ENCODE results near the gene SSBP2.
"Not testable (repeated sequence)": the region's sequence is repeated elsewhere in the genome, so short reads cannot be mapped to it uniquely, and the experiment has no call there.

SSBP2 gene

DNA sequence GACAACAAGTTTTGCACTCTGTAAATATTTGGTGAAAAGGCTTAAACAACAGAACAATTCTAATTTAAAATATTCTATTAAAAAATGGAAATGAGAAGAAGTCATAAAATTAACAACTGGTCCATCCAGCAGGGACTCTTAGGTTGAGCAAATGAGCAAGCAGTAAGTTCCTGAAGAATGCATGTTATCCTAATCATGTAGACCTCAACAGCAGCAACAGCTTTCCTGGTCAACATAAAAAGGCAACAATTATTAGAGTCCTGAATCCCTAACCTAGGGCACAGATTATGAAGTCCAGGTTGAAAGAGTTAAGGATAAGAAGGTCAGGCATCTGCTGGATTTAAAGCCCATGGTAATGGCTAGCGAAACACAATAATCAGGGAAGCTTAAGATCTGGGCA lies 120.9 kb downstream of the SSBP2 start:
- Histone ChIP-seq H3K9me3 (ENCODE audit: insufficient read depth, low read depth, low read length) (no peaks in the 10 kb centered on the region), H3K4me3 (ENCODE audit: low read length) (no peak overlapping the region), H3K27ac (ENCODE audit: low read length) (no peak overlapping the region), H3K36me3 (ENCODE audit: insufficient read depth, low read depth, low read length) (no peaks in the 10 kb centered on the region), H3K4me1 (ENCODE audit: insufficient read depth, low read length) (no peaks in the 10 kb centered on the region), H3K9ac (ENCODE audit: low read depth, low read length) (no peak overlapping the region), H3K27me3 (ENCODE audit: insufficient read depth, low read length) (no peaks in the 10 kb centered on the region)

DNA sequence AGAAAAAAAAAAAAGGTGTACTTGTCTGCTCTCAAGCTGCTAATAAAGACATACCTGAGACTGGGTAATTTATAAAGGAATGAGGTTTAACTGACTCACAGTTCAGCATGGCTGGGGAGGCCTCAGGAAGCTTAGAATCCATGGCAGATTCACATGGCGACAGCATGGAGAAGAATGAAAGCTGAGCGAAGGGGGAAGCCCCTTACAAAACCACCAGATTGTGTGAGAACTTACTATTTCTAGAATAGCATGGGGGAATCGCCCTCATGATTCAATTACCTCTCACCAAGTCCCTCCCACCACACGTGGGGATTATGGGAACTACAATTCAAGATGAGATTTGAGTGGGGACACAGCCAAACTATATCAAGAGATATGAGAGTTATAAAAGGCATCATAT lies 122.8 kb downstream of the SSBP2 start:
- not testable (repeated sequence) for H3K27me3 ChIP-seq (ENCODE audit: insufficient read depth, low read length); H3K9me3 ChIP-seq (ENCODE audit: insufficient read depth, low read depth, low read length); H3K36me3 ChIP-seq (ENCODE audit: insufficient read depth, low read depth, low read length); H3K4me3 ChIP-seq (ENCODE audit: low read length); H3K27ac ChIP-seq (ENCODE audit: low read length); H3K9ac ChIP-seq (ENCODE audit: low read depth, low read length); H3K4me1 ChIP-seq (ENCODE audit: insufficient read depth, low read length)

DNA sequence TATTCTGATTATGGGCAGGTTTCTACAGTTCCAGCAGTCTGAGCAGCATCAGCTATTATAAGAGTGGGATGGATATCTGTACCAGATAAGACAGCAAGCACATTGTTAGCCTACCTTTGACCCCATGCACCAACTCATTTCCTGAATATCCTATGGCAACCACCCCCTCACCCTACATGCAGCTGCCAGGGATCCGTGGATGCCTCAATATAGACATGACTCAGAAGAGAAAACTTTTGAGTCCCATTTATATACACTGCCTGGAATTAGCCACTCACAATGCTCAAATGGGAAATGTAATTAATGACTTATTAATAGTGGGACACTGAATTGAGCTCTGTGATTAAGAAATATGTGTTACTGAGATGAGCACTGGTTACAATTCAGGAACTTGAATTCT lies 124.4 kb downstream of the SSBP2 start:
- Histone ChIP-seq H3K27me3 (ENCODE audit: insufficient read depth, low read length) (no peaks in the 10 kb centered on the region), H3K9me3 (ENCODE audit: insufficient read depth, low read depth, low read length) (no peaks in the 10 kb centered on the region; the same call in 1 of the 2 replicates), H3K4me1 (ENCODE audit: insufficient read depth, low read length) (no peaks in the 10 kb centered on the region), H3K36me3 (ENCODE audit: insufficient read depth, low read depth, low read length) (no peaks in the 10 kb centered on the region), H3K4me3 (ENCODE audit: low read length) (no peak overlapping the region), H3K9ac (ENCODE audit: low read depth, low read length) (no peak overlapping the region), H3K27ac (ENCODE audit: low read length) (no peak overlapping the region)

DNA sequence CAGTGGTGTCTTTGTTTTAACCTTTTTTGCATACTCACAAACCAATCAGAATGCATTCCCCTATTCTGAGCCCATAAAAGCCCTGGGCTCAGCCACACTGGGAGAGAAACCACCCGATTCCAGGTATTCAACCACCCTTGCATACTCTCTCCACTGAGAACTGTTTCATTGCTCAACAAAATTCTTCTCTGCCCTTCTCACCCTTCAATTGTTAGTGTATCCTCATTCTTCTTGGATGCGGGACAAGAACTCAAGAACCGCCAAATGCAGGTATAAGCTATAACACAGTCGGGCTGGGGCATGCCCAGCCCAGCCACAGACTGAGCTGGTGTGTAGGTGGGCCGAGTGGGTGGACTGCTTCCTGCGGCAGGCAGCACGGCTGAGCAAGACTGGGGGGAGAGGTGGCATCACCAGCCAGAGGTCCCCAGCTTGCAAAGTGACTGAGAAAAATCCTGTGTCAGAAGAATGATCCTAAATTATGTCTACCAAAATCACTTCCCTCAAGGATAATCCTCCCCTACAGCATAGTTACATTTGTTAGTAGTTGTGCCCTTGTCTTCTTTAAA lies 141.0 kb downstream of the SSBP2 start:
- H3K4me1 ChIP-seq (ENCODE audit: insufficient read depth, low read length): peaks cover 11% of the 10 kb centered on the region; the same call in 1 of the 2 replicates
- H3K36me3 ChIP-seq (ENCODE audit: insufficient read depth, low read depth, low read length): peaks cover 8% of the 10 kb centered on the region
- no peak overlapping the region for H3K9ac ChIP-seq (ENCODE audit: low read depth, low read length)
- H3K9me3 ChIP-seq (ENCODE audit: insufficient read depth, low read depth, low read length): peaks cover 15% of the 10 kb centered on the region; the same call in 1 of the 2 replicates
- no peak overlapping the region for H3K4me3 ChIP-seq (ENCODE audit: low read length)
- no peak overlapping the region for H3K27ac ChIP-seq (ENCODE audit: low read length)
- no peaks in the 10 kb centered on the region for H3K27me3 ChIP-seq (ENCODE audit: insufficient read depth, low read length)

DNA sequence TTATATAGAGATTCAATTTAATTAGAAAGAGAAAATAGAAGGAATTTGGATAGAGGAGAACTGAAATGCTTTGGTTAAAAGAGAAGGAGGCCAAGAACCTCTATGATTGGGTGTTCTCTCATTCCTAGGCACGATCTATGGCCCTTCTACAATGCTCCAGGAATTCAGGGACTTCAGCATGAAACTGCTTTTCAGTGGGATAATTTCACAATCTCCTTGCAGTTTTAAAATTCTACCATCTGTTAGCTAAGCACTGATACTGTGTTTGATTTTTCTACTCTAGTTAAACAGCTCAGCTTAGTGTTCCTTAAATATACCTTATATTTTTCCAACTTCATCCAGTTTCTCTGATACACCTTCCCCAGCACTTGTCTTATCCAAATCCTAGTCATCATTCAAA lies 141.9 kb downstream of the SSBP2 start:
- Histone ChIP-seq H3K27ac (ENCODE audit: low read length) (no peak overlapping the region), H3K27me3 (ENCODE audit: insufficient read depth, low read length) (no peaks in the 10 kb centered on the region), H3K36me3 (ENCODE audit: insufficient read depth, low read depth, low read length) (peaks cover 8% of the 10 kb centered on the region), H3K4me3 (ENCODE audit: low read length) (no peak overlapping the region), H3K4me1 (ENCODE audit: insufficient read depth, low read length) (peaks cover 11% of the 10 kb centered on the region; the same call in 1 of the 2 replicates), H3K9ac (ENCODE audit: low read depth, low read length) (no peak overlapping the region), H3K9me3 (ENCODE audit: insufficient read depth, low read depth, low read length) (peaks cover 15% of the 10 kb centered on the region; the same call in 1 of the 2 replicates)

DNA sequence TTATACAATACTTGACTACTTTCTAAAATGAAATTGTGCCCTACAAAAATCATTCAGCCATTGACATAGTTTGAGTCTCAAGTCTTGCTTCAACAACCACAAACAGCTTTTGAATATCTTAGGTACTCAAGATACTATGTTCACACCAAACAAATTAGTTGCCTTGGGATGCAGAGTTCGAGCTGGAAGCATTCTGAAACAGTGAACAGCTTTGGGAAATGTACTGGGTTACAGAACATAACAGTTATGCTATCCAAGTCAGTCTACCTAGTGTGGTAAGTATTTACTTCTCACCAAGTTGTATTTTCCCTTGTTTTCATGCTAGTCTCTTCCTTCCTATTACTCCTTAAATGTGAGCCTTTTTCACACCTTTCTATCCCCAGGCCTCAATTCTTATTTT lies 143.2 kb downstream of the SSBP2 start:
- H3K9ac ChIP-seq (ENCODE audit: low read depth, low read length): no peak overlapping the region
- H3K4me1 ChIP-seq (ENCODE audit: insufficient read depth, low read length): peaks cover 11% of the 10 kb centered on the region; the same call in 1 of the 2 replicates
- no peak overlapping the region for H3K27ac ChIP-seq (ENCODE audit: low read length)
- peaks cover 8% of the 10 kb centered on the region for H3K36me3 ChIP-seq (ENCODE audit: insufficient read depth, low read depth, low read length)
- H3K4me3 ChIP-seq (ENCODE audit: low read length): no peak overlapping the region
- no peaks in the 10 kb centered on the region for H3K27me3 ChIP-seq (ENCODE audit: insufficient read depth, low read length)
- H3K9me3 ChIP-seq (ENCODE audit: insufficient read depth, low read depth, low read length): peaks cover 15% of the 10 kb centered on the region; the same call in 1 of the 2 replicates

DNA sequence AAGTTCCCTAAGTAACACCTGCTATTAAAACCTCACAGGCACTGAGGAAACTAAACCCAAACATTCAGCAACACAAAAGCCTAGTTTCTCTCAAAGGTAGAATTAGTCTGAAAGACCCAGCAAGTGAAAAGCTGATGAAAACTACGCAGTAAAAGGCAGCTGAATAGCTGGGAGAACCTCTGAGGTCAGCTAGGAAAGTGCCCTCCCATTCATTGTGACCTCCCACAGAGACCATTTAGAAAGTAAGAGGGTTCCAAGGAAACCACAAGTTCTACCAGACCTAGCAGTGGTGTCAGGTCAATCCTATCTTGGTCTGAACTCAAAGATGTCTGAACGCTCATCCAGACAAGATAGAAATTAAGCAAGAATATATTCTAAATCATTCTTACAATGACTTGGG lies 144.7 kb downstream of the SSBP2 start:
- H3K4me3 ChIP-seq (ENCODE audit: low read length): no peak overlapping the region

DNA sequence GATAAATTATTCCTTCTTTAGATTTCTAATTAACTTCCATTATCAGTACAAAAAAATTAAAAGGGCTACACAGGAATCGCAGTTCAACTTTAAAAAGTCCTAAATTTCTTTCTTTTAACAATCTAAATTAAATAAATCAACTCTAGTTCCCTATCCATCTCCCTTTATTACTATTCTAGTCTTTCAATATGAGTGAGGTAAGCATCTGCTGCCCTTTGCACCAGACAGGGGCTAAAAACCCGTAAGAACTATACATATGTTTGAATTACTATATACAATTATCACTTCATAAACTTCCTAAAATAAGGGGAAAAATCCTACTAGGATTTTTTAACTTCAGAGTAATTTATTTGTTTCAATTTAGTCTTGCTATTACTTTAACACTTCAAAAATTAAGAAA lies 145.6 kb downstream of the SSBP2 start:
- Histone ChIP-seq H3K9ac (ENCODE audit: low read depth, low read length) (no peak overlapping the region), H3K27ac (ENCODE audit: low read length) (no peak overlapping the region), H3K9me3 (ENCODE audit: insufficient read depth, low read depth, low read length) (peaks cover 12% of the 10 kb centered on the region; the same call in 1 of the 2 replicates), H3K4me1 (ENCODE audit: insufficient read depth, low read length) (peaks cover 11% of the 10 kb centered on the region; the same call in 1 of the 2 replicates), H3K27me3 (ENCODE audit: insufficient read depth, low read length) (no peaks in the 10 kb centered on the region), H3K36me3 (ENCODE audit: insufficient read depth, low read depth, low read length) (peaks cover 8% of the 10 kb centered on the region), H3K4me3 (ENCODE audit: low read length) (no peak overlapping the region)

More for the DNA sequence above, 144.7 kb downstream of the SSBP2 start:
- Histone ChIP-seq H3K27ac (ENCODE audit: low read length) (no peak overlapping the region), H3K9ac (ENCODE audit: low read depth, low read length) (no peak overlapping the region), H3K27me3 (ENCODE audit: insufficient read depth, low read length) (no peaks in the 10 kb centered on the region), H3K36me3 (ENCODE audit: insufficient read depth, low read depth, low read length) (peaks cover 8% of the 10 kb centered on the region), H3K4me1 (ENCODE audit: insufficient read depth, low read length) (peaks cover 11% of the 10 kb centered on the region; the same call in 1 of the 2 replicates), H3K9me3 (ENCODE audit: insufficient read depth, low read depth, low read length) (peaks cover 15% of the 10 kb centered on the region; the same call in 1 of the 2 replicates)

DNA sequence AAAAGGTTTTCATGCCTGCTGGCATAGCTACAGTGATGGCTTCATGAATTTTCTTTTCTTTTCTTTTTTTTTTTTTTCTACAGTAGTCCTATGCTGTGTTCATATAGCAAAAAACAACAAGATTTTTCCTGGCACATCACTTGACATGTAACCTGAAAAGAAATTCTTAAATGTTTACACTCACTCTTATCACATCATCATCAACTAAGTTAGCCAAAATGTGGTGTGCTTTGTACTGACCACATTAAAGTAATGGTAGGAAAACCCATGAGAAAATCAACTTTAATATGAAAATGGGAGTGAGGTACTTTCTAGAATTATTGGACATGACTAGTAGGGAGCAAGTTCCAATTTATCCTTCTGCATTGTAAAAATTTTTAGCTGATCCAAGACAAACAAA lies 146.7 kb downstream of the SSBP2 start:
- Histone ChIP-seq H3K9ac (ENCODE audit: low read depth, low read length) (no peak overlapping the region), H3K4me3 (ENCODE audit: low read length) (no peak overlapping the region), H3K27me3 (ENCODE audit: insufficient read depth, low read length) (no peaks in the 10 kb centered on the region), H3K9me3 (ENCODE audit: insufficient read depth, low read depth, low read length) (peaks cover 1% of the 10 kb centered on the region; the same call in 1 of the 2 replicates), H3K4me1 (ENCODE audit: insufficient read depth, low read length) (peaks cover 11% of the 10 kb centered on the region; the same call in 1 of the 2 replicates), H3K36me3 (ENCODE audit: insufficient read depth, low read depth, low read length) (no peaks in the 10 kb centered on the region; the same call in 1 of the 2 replicates), H3K27ac (ENCODE audit: low read length) (no peak overlapping the region)

DNA sequence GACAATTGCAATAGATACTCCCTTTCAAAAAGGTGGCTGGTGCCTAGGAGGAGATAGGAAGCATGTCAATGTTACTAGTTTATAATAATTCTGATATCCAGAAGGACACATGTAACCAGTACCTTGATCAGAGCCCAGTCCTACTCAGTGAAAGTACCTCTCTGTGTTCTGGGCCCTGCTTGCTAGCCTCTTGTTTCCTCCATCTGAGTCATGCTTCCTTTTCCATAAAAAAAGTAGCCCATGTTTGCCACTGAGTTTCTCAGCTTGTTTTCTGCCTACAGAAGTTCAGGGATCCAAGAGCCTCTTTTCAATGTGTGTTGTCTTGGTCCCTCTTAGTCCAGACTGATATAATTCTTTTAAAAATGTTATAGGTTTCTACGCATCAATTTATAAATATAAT lies 149.0 kb downstream of the SSBP2 start:
- no peak overlapping the region for H3K4me3 ChIP-seq (ENCODE audit: low read length)
- no peak overlapping the region for H3K9ac ChIP-seq (ENCODE audit: low read depth, low read length)
- H3K27me3 ChIP-seq (ENCODE audit: insufficient read depth, low read length): no peaks in the 10 kb centered on the region
- peaks cover 11% of the 10 kb centered on the region; the same call in 1 of the 2 replicates for H3K4me1 ChIP-seq (ENCODE audit: insufficient read depth, low read length)
- no peaks in the 10 kb centered on the region for H3K36me3 ChIP-seq (ENCODE audit: insufficient read depth, low read depth, low read length)
- no peaks in the 10 kb centered on the region for H3K9me3 ChIP-seq (ENCODE audit: insufficient read depth, low read depth, low read length)
- no peak overlapping the region for H3K27ac ChIP-seq (ENCODE audit: low read length)

DNA sequence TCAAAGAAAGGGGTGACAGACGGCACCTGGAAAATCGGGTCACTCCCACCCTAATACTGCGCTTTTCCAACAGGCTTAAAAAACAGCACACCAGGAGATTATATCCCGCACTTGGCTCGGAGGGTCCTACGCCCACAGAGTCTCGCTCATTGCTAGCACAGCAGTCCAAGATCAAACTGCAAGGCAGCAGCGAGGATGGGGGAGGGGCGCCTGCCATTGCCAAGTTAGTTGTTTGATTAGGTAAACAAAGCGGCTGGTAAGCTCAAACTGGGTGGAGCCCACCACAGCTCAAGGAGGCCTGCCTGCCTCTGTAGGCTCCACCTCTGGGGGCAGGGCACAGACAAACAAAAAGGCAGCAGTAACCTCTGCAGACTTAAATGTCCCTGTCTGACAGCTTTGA lies 158.8 kb downstream of the SSBP2 start:
- not testable (repeated sequence) for H3K9ac ChIP-seq (ENCODE audit: low read depth, low read length); H3K27ac ChIP-seq (ENCODE audit: low read length); H3K4me3 ChIP-seq (ENCODE audit: low read length); H3K36me3 ChIP-seq (ENCODE audit: insufficient read depth, low read depth, low read length); H3K27me3 ChIP-seq (ENCODE audit: insufficient read depth, low read length)
- H3K4me1 ChIP-seq (ENCODE audit: insufficient read depth, low read length): peaks cover 15% of the 10 kb centered on the region; the same call in 1 of the 2 replicates
- peaks cover 15% of the 10 kb centered on the region; the same call in 1 of the 2 replicates for H3K9me3 ChIP-seq (ENCODE audit: insufficient read depth, low read depth, low read length)
